ENCODE data around the gene GNG12. TPM values are rescaled to one million over a fixed set of nuclear protein-coding genes. Genes with fewer than 3 reads are reported as not detected.
A peak's percentile ranks its signal among the peaks of the same experiment; 100 is the strongest.

The GNG12 gene
- total and polyA plus RNA-seq, 9 of the 15 experiments (the other 6 are each of a cell fraction or from before 2014, with no cell fraction given) = 2.6 to 6.0 (median 4.1) TPM

- H4K20me1 ChIP-seq (replicated peaks; ENCODE audit: control insufficient read depth, insufficient read depth, low read length) = no peaks in the 10 kb centered on the region
- ChIA-PET POLR2A (interaction anchor here (1.0 to 2.1 kb wide), 3 partner anchors 13 to 17 kb away, joined by 5 to 12 read pairs (median 7); no protein-coding TSS in a partner anchor), CTCF (ENCODE audit: low intra/inter-chr PET ratio) (no interaction called here)
- intact Hi-C loops (cut with micrococcal nuclease) (no loop called here), in situ Hi-C loops (cut with MboI) (no loop called here)
- WGBS (ENCODE audit: insufficient coverage, low coverage, missing lambda C conversion rate) = 74% methylated on average over 2 of the region's 2 CpGs
- H3K79me2 ChIP-seq (ENCODE audit: control insufficient read depth, insufficient read depth, low read length) = no peaks in the 10 kb centered on the region
- no peak overlapping the region for H3K27ac ChIP-seq (ENCODE audit: extremely low read depth, low read depth, low read length)
- TF ChIP-seq RBM25 (IDR thresholded peaks at IDR 0.05; ENCODE audit: low read depth, low read length, severe bottlenecking) (peak; percentile 58), ASH1L (IDR thresholded peaks at IDR 0.05; ENCODE audit: borderline replicate concordance, low read depth, partially characterized antibody) (no peak), ZFP36 (IDR thresholded peaks at IDR 0.05; ENCODE audit: low read depth, low read length, partially characterized antibody) (peak; percentile 31)
- no peaks in the 10 kb centered on the region for H3K36me3 ChIP-seq (ENCODE audit: control insufficient read depth, insufficient read depth, low read length)
- BruUV-seq (replicated peaks) = no TSS peak
- H3K4me2 ChIP-seq (ENCODE audit: insufficient read depth, low read length) = no peak overlapping the region
- no peaks in the 10 kb centered on the region for H3K9me1 ChIP-seq (ENCODE audit: control insufficient read depth, insufficient read depth, low read length)
- H3K9ac ChIP-seq (ENCODE audit: insufficient read depth in 1 of 2, low read depth in 2 of 2, low read length in 2 of 2) = no peak overlapping the region
- H2AFZ ChIP-seq (ENCODE audit: low read depth, low read length) = no peak overlapping the region
- no peaks in the 10 kb centered on the region for H3K27me3 ChIP-seq (ENCODE audit: control insufficient read depth in 2 of 2, insufficient read depth in 2 of 2, low read length in 2 of 2)
- no peak for FAIRE-seq
- ATAC-seq = no peak
- no peaks in the 10 kb centered on the region for H3K9me3 ChIP-seq (replicated peaks; ENCODE audit: control insufficient read depth, insufficient read depth, low read depth, low read length)
- no peak for DNase-seq (ENCODE audit: extremely low read depth in 1 of 4, low spot score in 3 of 4)
- H3K4me1 ChIP-seq (replicated peaks in 1 of 2; ENCODE audit: control insufficient read depth in 2 of 2, insufficient read depth in 2 of 2, low read length in 2 of 2) = peaks cover 24 to 28% of the 10 kb centered on the region in 2 experiments
- H3K4me3 ChIP-seq = no peak overlapping the region
Measured at GRCh38 chr1:67701876-67702275, 131.4 kb downstream of the GNG12 start.

- WGBS (ENCODE audit: insufficient coverage, low coverage, missing lambda C conversion rate) = 4% methylated on average over 8 of the region's 8 CpGs
- Histone ChIP-seq H3K79me2 (ENCODE audit: control insufficient read depth, insufficient read depth, low read length) (no peaks in the 10 kb centered on the region), H3K9ac (ENCODE audit: insufficient read depth in 1 of 2, low read depth in 2 of 2, low read length in 2 of 2) (peak overlapping the region; percentile 57 to 58; a peak in 3 of 4 replicates), H3K4me2 (ENCODE audit: insufficient read depth, low read length) (peak overlapping the region; percentile 71), H3K27ac (ENCODE audit: extremely low read depth, low read depth, low read length) (peak overlapping the region; percentile 77), H3K4me3 (no peak overlapping the region), H4K20me1 (replicated peaks; ENCODE audit: control insufficient read depth, insufficient read depth, low read length) (no peaks in the 10 kb centered on the region), H3K4me1 (replicated peaks in 1 of 2; ENCODE audit: control insufficient read depth in 2 of 2, insufficient read depth in 2 of 2, low read length in 2 of 2) (peaks cover 15 to 30% of the 10 kb centered on the region in 2 experiments), H3K27me3 (ENCODE audit: control insufficient read depth in 2 of 2, insufficient read depth in 2 of 2, low read length in 2 of 2) (no peaks in the 10 kb centered on the region), H2AFZ (ENCODE audit: low read depth, low read length) (peak overlapping the region; percentile 86), H3K9me1 (ENCODE audit: control insufficient read depth, insufficient read depth, low read length) (no peaks in the 10 kb centered on the region), H3K36me3 (ENCODE audit: control insufficient read depth, insufficient read depth, low read length) (no peaks in the 10 kb centered on the region), H3K9me3 (replicated peaks; ENCODE audit: control insufficient read depth, insufficient read depth, low read depth, low read length) (no peaks in the 10 kb centered on the region)
- intact Hi-C loops (cut with micrococcal nuclease) (no loop called here), in situ Hi-C loops (cut with MboI) (no loop called here)
- FAIRE-seq (peak; percentile 97), DNase-seq (ENCODE audit: extremely low read depth in 1 of 4, low spot score in 3 of 4) (peak; percentile 79 to 93 (median 86)), ATAC-seq (peak; percentile 94)
- CTCF ChIA-PET (ENCODE audit: low intra/inter-chr PET ratio) = no interaction called here
- no TSS peak for BruUV-seq (replicated peaks)
- POLR2A ChIA-PET = interaction anchor here (0.6 to 2.1 kb wide), 7 partner anchors 9 to 185 kb away, joined by 3 to 14 read pairs (median 6); partner anchors contain the start of gene GADD45A
- TF ChIP-seq TCF3 (CRISPR knock-in tag; IDR thresholded peaks at IDR 0.05) (peak; percentile 65), NRF1 (conservative IDR thresholded peaks at IDR 0.05 in 1 of 2, IDR thresholded peaks at IDR 0.05 in 1 of 2) (0 out of 4 replicates have a peak, but pooled peaks of 1 of the 2 experiments have one; percentile 9), ZNF175 (CRISPR knock-in tag; IDR thresholded peaks at IDR 0.05; ENCODE audit: low read depth) (0 out of 2 replicates have a peak, but pooled peaks have one; percentile 48), NCOR1 (IDR thresholded peaks at IDR 0.05) (peak; percentile 53), ZBTB12 (CRISPR knock-in tag; IDR thresholded peaks at IDR 0.05) (peak; percentile 46), MAX (CRISPR knock-in tag; IDR thresholded peaks at IDR 0.05) (peak; percentile 10; the same call in 1 of the 2 replicates), MEIS2 (IDR thresholded peaks at IDR 0.05; ENCODE audit: partially characterized antibody) (peak; percentile 50), DACH1 (IDR thresholded peaks at IDR 0.05; ENCODE audit: partially characterized antibody) (peak; percentile 69), MYNN (IDR thresholded peaks at IDR 0.05) (peak; percentile 53; the same call in 1 of the 2 replicates), MYNN (CRISPR knock-in tag; IDR thresholded peaks at IDR 0.05) (no peak), DDX20 (tag; IDR thresholded peaks at IDR 0.05; ENCODE audit: low read depth) (no peak)
Measured at GRCh38 chr1:67700692-67701410, 132.4 kb downstream of the GNG12 start.

Data from K562 (cell line).